PC-9 (cell line): ENCODE data around the gene JAG2. TPM values are rescaled to one million over a fixed set of nuclear protein-coding genes. Genes with fewer than 3 reads are reported as not detected.

ENCODE experiments used
- BruUV-seq: library from RNA; stranded (reverse); fragments of 400-500 nt; replicated peaks from 2 replicates; lab custom pipeline; 2021; lab: Mats Ljungman, UMichigan
- CTCF ChIA-PET: fragments of 300-600 bp; sonication (Branson Sonifier 250); formaldehyde crosslinking; loops from one replicate; lab custom pipeline; 2022; ENCODE audit warnings: antibody characterized with exemption; lab: Charles Lee
- POLR2A ChIA-PET: fragments of 300-600 bp; sonication (Branson Sonifier 250); formaldehyde crosslinking; loops from one replicate; lab custom pipeline; 2022; ENCODE audit warnings: antibody characterized with exemption; ENCODE audit not compliant: unreplicated experiment; lab: Charles Lee
- DNase-seq, 2 experiments: peaks; one replicate each; pipeline versions ENCODE4 v3.0.0 to v3.0.0-alpha.2; 2015 to 2022; ENCODE audit warnings: mixed read lengths in 1 of 2
- H2AFZ ChIP-seq: fragments of 200-600 bp; sonication (generic); 2 replicates; pipeline ENCODE4 v1.8.1; 2017; ENCODE audit warnings: antibody characterized with exemption
- H3F3A ChIP-seq: fragments of 200-600 bp; sonication (generic); 2 replicates; pipeline ENCODE4 v1.8.1; 2017; ENCODE audit warnings: antibody characterized with exemption, mild to moderate bottlenecking, low read depth; ENCODE audit not compliant: insufficient read depth
- H3K27ac ChIP-seq: fragments of 200-600 bp; sonication (generic); 2 replicates; pipeline ENCODE4 v1.6.1; 2016; ENCODE audit warnings: mixed run types
- H3K27me3 ChIP-seq: fragments of 200-600 bp; sonication (generic); 2 replicates; pipeline ENCODE4 v1.6.1; 2016; ENCODE audit warnings: low read depth, mixed run types; ENCODE audit not compliant: insufficient read depth
- H3K36me3 ChIP-seq: fragments of 200-600 bp; sonication (generic); 2 replicates; pipeline ENCODE4 v1.6.1; 2016; ENCODE audit warnings: low read depth, mixed run types
- H3K4me1 ChIP-seq: fragments of 200-600 bp; sonication (generic); replicated peaks from 2 replicates; pipeline ENCODE4 v1.6.1; 2016; ENCODE audit warnings: mixed run types; ENCODE audit not compliant: insufficient read depth
- H3K4me2 ChIP-seq: fragments of 200-600 bp; sonication (generic); 2 replicates; pipeline ENCODE4 v1.6.1; 2017; ENCODE audit warnings: mixed run types
- H3K4me3 ChIP-seq: fragments of 200-600 bp; sonication (generic); 2 replicates; pipeline ENCODE4 v1.6.1; 2016; ENCODE audit warnings: mixed run types
- H3K79me2 ChIP-seq: fragments of 200-600 bp; sonication (generic); 2 replicates; pipeline ENCODE4 v1.6.1; 2017; ENCODE audit warnings: low read depth, mixed run types
- H3K9me2 ChIP-seq: fragments of 200-600 bp; sonication (generic); 2 replicates; pipeline ENCODE4 v1.8.1; 2017; ENCODE audit warnings: mild to moderate bottlenecking; ENCODE audit not compliant: insufficient read depth
- H3K9me3 ChIP-seq: fragments of 200-600 bp; sonication (generic); 2 replicates; pipeline ENCODE4 v1.8.1; 2016; ENCODE audit warnings: low read depth; ENCODE audit not compliant: insufficient read depth
- H4K20me1 ChIP-seq: fragments of 200-600 bp; sonication (generic); 2 replicates; pipeline ENCODE4 v1.8.1; 2017; ENCODE audit not compliant: insufficient read depth
- CTCF ChIP-seq: fragments of 200-600 bp; sonication (generic); conservative IDR thresholded peaks from 2 replicates; pipeline ENCODE4 v1.6.1; 2017; ENCODE audit warnings: mixed run types, antibody characterized with exemption, mild to moderate bottlenecking, moderate library complexity
- EZH2 ChIP-seq: fragments of 200-600 bp; sonication (generic); IDR thresholded peaks from 2 replicates; pipeline ENCODE4 v1.8.0; 2017; ENCODE audit warnings: antibody characterized with exemption, low read depth
- intact Hi-C: fragments of 100-400 bp; cut with micrococcal nuclease; formaldehyde crosslinking; loops from one replicate; pipeline ENCODE4 v1.10.0; 2022; ENCODE audit not compliant: unreplicated experiment
- total RNA-seq: library from RNA; stranded (reverse); gene quantifications from 2 replicates; pipeline ENCODE4 v1.2.3, GENCODE V29; 2021

Gene JAG2
- total RNA-seq, 1 experiment from 2014 or later = 17.8 TPM

DNA sequence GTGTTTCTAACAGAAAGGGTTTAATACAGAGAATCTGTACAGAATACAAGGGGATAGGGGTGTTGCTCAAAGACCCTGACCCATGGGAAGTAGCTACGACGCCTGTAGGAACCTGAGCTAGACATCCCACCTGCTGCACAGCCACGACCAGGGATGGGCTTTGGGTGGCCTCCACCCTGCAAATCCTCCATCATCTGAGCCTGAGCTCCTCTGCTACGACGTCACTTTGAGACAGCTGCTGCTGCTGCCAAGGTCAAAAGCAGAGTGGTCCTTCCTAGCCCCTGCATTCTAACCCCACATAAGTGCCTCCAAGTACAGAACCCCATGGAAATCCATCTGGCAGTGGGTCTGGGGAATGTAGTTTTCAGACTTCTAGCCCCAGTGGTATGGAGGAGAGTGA, 43.8 kb downstream of the JAG2 start:
- no peak overlapping the region for H2AFZ ChIP-seq
- no peak for DNase-seq
- ChIA-PET POLR2A (no interaction called here), CTCF (no interaction called here)
- intact Hi-C loops = no loop called here
- no peaks in the 10 kb centered on the region for H4K20me1 ChIP-seq
- no peaks in the 10 kb centered on the region for H3K9me2 ChIP-seq
- TF ChIP-seq EZH2 (no peak), CTCF (no peak)
- H3K27me3 ChIP-seq = 0 out of 2 replicates have a peak, but pooled peaks cover 3% of the 10 kb centered on the region
- peaks cover 6% of the 10 kb centered on the region for H3K4me1 ChIP-seq
- no peaks in the 10 kb centered on the region for H3F3A ChIP-seq
- no peak overlapping the region for H3K4me2 ChIP-seq
- peaks cover 17% of the 10 kb centered on the region for H3K9me3 ChIP-seq
- BruUV-seq = no TSS peak
- no peak overlapping the region for H3K27ac ChIP-seq
- no peaks in the 10 kb centered on the region for H3K36me3 ChIP-seq
- H3K79me2 ChIP-seq = no peaks in the 10 kb centered on the region
- no peak overlapping the region for H3K4me3 ChIP-seq

- no peak overlapping the region for H3K27ac ChIP-seq
- no peaks in the 10 kb centered on the region for H3K9me2 ChIP-seq
- H4K20me1 ChIP-seq = no peaks in the 10 kb centered on the region
- H3K4me2 ChIP-seq = no peak overlapping the region
- H3K4me1 ChIP-seq = peaks cover 12% of the 10 kb centered on the region
- DNase-seq = no peak
- no TSS peak for BruUV-seq
- peaks cover 15% of the 10 kb centered on the region for H3K9me3 ChIP-seq
- peaks cover 3% of the 10 kb centered on the region; the same call in 1 of the 2 replicates for H3F3A ChIP-seq
- no peaks in the 10 kb centered on the region for H3K36me3 ChIP-seq
- H3K27me3 ChIP-seq = 0 out of 2 replicates have a peak, but pooled peaks cover 3% of the 10 kb centered on the region
- TF ChIP-seq EZH2 = no peak
- no peak for TF ChIP-seq CTCF
- H3K4me3 ChIP-seq = no peak overlapping the region
- no peak overlapping the region for H2AFZ ChIP-seq
- intact Hi-C loops = no loop called here
- CTCF ChIA-PET = no interaction called here
- no peaks in the 10 kb centered on the region for H3K79me2 ChIP-seq
- POLR2A ChIA-PET = no interaction called here
Observed at GRCh38 chr14:105123981-105124765, 44.4 kb downstream of the JAG2 start.

DNA sequence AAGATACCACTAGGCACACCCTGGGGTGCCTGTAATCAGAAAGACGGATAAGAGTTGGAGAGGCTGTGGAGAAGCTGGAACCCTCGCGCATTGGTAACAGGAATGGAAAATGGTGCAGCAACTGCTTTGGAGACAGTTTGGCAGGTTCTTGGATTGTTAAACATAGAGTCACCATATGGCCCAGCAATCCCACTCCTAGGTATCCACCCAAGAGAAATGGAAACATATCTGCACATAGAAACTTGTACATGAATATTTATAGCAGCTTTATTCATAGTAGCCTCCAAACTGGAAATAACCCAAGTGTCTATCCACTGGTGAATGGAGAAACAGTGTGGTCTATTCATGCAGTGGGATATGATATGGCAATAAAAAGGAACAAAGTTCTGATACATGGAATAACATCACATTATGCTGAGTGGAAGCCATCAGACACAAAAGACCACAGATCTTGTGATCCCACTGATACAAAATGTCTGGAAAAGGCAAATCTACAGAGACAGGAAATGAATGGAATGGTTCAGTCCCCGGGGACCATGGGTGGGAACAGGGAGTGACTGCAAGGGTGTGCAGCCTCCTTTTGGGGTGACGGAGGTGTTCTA, 45.4 kb downstream of the JAG2 start:
- no peak for DNase-seq
- Histone ChIP-seq H3K9me2 (no peaks in the 10 kb centered on the region), H3K36me3 (no peaks in the 10 kb centered on the region), H3K4me1 (peaks cover 21% of the 10 kb centered on the region), H3K27ac (no peak overlapping the region), H3K79me2 (no peaks in the 10 kb centered on the region), H4K20me1 (no peaks in the 10 kb centered on the region), H2AFZ (no peak overlapping the region), H3K27me3 (0 out of 2 replicates have a peak, but pooled peaks cover 3% of the 10 kb centered on the region), H3K4me2 (no peak overlapping the region), H3F3A (peaks cover 12% of the 10 kb centered on the region), H3K4me3 (no peak overlapping the region), H3K9me3 (peaks cover 15% of the 10 kb centered on the region)
- intact Hi-C loops = no loop called here
- BruUV-seq = no TSS peak
- ChIA-PET POLR2A (interaction anchor here (0.6 kb wide), 1 partner anchor 31 kb away, joined by 3 read pairs; no protein-coding TSS in a partner anchor), CTCF (no interaction called here)
- TF ChIP-seq CTCF = no peak
- TF ChIP-seq EZH2 = no peak
